HL-60 (cell line): ENCODE results near the gene AKAP1.

Source experiments
- CTCF ChIP-seq: IDR thresholded peaks from one replicate; pipeline ENCODE4 v1.5.1; 2011; ENCODE audit warnings: low read length, control low read depth, inconsistent platforms; ENCODE audit not compliant: insufficient read depth
- GABPA ChIP-seq: IDR thresholded peaks from 2 replicates; pipeline ENCODE4 v1.6.1; 2012; ENCODE audit warnings: low read depth

GRCh38 chr17:57110579-57111325 is 25.7 kb downstream of the AKAP1 start:
- TF ChIP-seq CTCF (no peak), GABPA (no peak)
